IMR-90 (cell line): ENCODE results near the gene TRIP4.

Source experiments
- CHD1 ChIP-seq: IDR thresholded peaks from 2 replicates; pipeline ENCODE4 v1.6.1; 2012; ENCODE audit warnings: low read depth, low read length, improper control_type of control experiment
- CTCF ChIP-seq: conservative IDR thresholded peaks from 2 replicates; pipeline ENCODE4 v1.5.1; 2012; ENCODE audit warnings: mild to moderate bottlenecking, low read depth, low read length, improper control_type of control experiment
- POLR2A ChIP-seq: IDR thresholded peaks from 2 replicates; pipeline ENCODE4 v1.6.1; 2012; ENCODE audit warnings: mild to moderate bottlenecking, low read depth, low read length
- RAD21 ChIP-seq: IDR thresholded peaks from 2 replicates; pipeline ENCODE4 v1.6.1; 2012; ENCODE audit warnings: low read length, improper control_type of control experiment
- SMC3 ChIP-seq: fragments of 150-350 bp; IDR thresholded peaks from 2 replicates; pipeline ENCODE4 v1.6.1; 2016; ENCODE audit warnings: low read depth, mild to moderate bottlenecking, antibody characterized with exemption, low read length, moderate library complexity

DNA sequence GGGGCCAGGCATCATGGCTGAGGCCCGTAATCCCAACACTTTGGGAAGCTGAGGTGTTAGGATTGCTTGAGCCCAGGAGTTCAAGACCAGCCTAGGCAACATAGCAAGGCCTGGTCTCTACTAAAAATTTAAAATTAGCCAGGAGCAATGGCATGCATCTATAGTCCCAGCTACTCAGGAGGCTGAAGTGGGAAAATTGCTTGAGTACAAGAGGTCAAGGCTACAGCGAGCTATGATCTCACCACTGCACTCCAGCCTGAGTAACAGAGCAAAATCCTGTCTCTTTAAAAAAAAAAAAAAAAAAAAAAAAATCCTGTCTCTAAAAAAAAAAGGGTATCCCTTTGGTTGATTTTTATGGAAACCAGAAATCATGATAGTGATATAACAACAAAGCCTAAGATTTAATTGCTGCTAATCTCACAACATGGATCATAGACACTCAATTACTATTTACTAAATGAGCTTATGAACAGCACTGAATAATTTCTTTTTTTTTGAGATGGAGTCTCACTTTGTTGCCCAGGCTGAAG is 18.5 kb upstream of the TRIP4 start:
- TF ChIP-seq SMC3 (no peak), CTCF (no peak), POLR2A (no peak), CHD1 (no peak), RAD21 (no peak)
